HEK293 (cell line): ENCODE results near the gene STIM1.

Experiments used
- CTCF ChIA-PET: fragments of 350-600 bp; formaldehyde crosslinking; extraction: SDS; loops from one replicate; lab custom pipeline; 2021; ENCODE audit warnings: antibody characterized with exemption; lab: Yijun Ruan, JAX
- POLR2A ChIA-PET: fragments of 300-600 bp; formaldehyde crosslinking; extraction: SDS; loops from one replicate; lab custom pipeline; 2020; ENCODE audit warnings: antibody characterized with exemption, inconsistent platforms; lab: Yijun Ruan, JAX
- H3K27ac ChIP-seq: fragments of 200-500 bp; sonication (Bioruptor generic); 2 replicates; pipeline ENCODE4 v1.5.1; 2014; ENCODE audit warnings: low read depth, low read length, control low read depth, inconsistent platforms; ENCODE audit errors: extremely low read depth
- H3K36me3 ChIP-seq, 2 experiments: fragments of 200-500 bp in 1 of 2; sonication (Bioruptor generic) in 1 of 2; 1 replicate in 1 of 2; 2 replicates in 1 of 2; pipeline ENCODE4 v1.5.1; 2014 to 2017; ENCODE audit warnings: inconsistent platforms in 2 of 2, low read length in 2 of 2; ENCODE audit not compliant: control insufficient read depth in 2 of 2, insufficient read depth in 1 of 2
- H3K4me1 ChIP-seq: fragments of 200-500 bp; sonication (Bioruptor generic); 2 replicates; pipeline ENCODE4 v1.5.1; 2014; ENCODE audit warnings: mild to moderate bottlenecking, low read length, inconsistent platforms; ENCODE audit not compliant: control insufficient read depth, insufficient read depth
- H3K4me3 ChIP-seq: 2 replicates; pipeline ENCODE4 v1.5.1; 2011; ENCODE audit warnings: low read depth, mild to moderate bottlenecking, control low read depth, low read length, moderate library complexity
- H3K9me3 ChIP-seq: fragments of 200-500 bp; sonication (Bioruptor generic); 2 replicates; pipeline ENCODE4 v1.5.1; 2014; ENCODE audit warnings: low read depth, low read length, inconsistent platforms; ENCODE audit not compliant: control insufficient read depth, insufficient read depth
- PRDM1 ChIP-seq: fragments of 450-650 bp; formaldehyde crosslinking; IDR thresholded peaks from 2 replicates; pipeline ENCODE4; 2016; ENCODE audit warnings: missing biosample characterization, missing genetic modification characterization
- SP2 ChIP-seq: fragments of 450-650 bp; formaldehyde crosslinking; IDR thresholded peaks from 2 replicates; pipeline ENCODE4 v1.5.1; 2016; ENCODE audit warnings: missing biosample characterization, missing genetic modification characterization
- WT1 ChIP-seq: fragments of 450-650 bp; formaldehyde crosslinking; IDR thresholded peaks from 2 replicates; pipeline ENCODE4 v1.5.1; 2016; ENCODE audit warnings: missing biosample characterization, missing genetic modification characterization
- ZBTB17 ChIP-seq: fragments of 450-650 bp; formaldehyde crosslinking; IDR thresholded peaks from 2 replicates; pipeline ENCODE4 v1.5.1; 2016; ENCODE audit warnings: missing biosample characterization, missing genetic modification characterization
- ZBTB7A ChIP-seq: fragments of 450-650 bp; formaldehyde crosslinking; IDR thresholded peaks from 2 replicates; pipeline ENCODE4 v1.5.1; 2016; ENCODE audit warnings: low read depth, missing biosample characterization, missing genetic modification characterization
- ZNF24 ChIP-seq: fragments of 450-650 bp; formaldehyde crosslinking; IDR thresholded peaks from 2 replicates; pipeline ENCODE4 v1.5.1; 2016; ENCODE audit warnings: missing biosample characterization, missing genetic modification characterization
- ZNF335 ChIP-seq: fragments of 450-650 bp; formaldehyde crosslinking; conservative IDR thresholded peaks from 2 replicates; pipeline ENCODE4 v1.5.1; 2016; ENCODE audit warnings: missing biosample characterization, missing genetic modification characterization
- ZNF404 ChIP-seq: fragments of 450-650 bp; formaldehyde crosslinking; IDR thresholded peaks from 2 replicates; pipeline ENCODE4 v1.5.1; 2017; ENCODE audit warnings: missing biosample characterization, missing genetic modification characterization
- ZNF623 ChIP-seq: fragments of 450-650 bp; formaldehyde crosslinking; IDR thresholded peaks from 2 replicates; pipeline ENCODE4 v1.5.1; 2016; ENCODE audit warnings: missing biosample characterization, missing genetic modification characterization
- ZNF792 ChIP-seq: fragments of 450-650 bp; formaldehyde crosslinking; IDR thresholded peaks from 2 replicates; pipeline ENCODE4 v1.5.1; 2016; ENCODE audit warnings: missing biosample characterization, missing genetic modification characterization
- ZNF843 ChIP-seq: fragments of 450-650 bp; formaldehyde crosslinking; IDR thresholded peaks from 2 replicates; pipeline ENCODE4 v1.5.1; 2016; ENCODE audit warnings: missing biosample characterization, missing genetic modification characterization
- ZSCAN23 ChIP-seq: fragments of 450-650 bp; formaldehyde crosslinking; IDR thresholded peaks from 2 replicates; pipeline ENCODE4 v1.5.1; 2016; ENCODE audit warnings: missing biosample characterization, missing genetic modification characterization
- TF ChIP-seq, protein P1 (sequence below): fragments of 450-650 bp; formaldehyde crosslinking; IDR thresholded peaks from 2 replicates; pipeline ENCODE4 v1.5.1; 2017; ENCODE audit warnings: missing biosample characterization, missing genetic modification characterization
- TF ChIP-seq, protein P2 (sequence below): fragments of 450-650 bp; formaldehyde crosslinking; IDR thresholded peaks from 2 replicates; pipeline ENCODE4 v1.5.1; 2016; ENCODE audit warnings: missing biosample characterization, missing genetic modification characterization

Gene STIM1

DNA sequence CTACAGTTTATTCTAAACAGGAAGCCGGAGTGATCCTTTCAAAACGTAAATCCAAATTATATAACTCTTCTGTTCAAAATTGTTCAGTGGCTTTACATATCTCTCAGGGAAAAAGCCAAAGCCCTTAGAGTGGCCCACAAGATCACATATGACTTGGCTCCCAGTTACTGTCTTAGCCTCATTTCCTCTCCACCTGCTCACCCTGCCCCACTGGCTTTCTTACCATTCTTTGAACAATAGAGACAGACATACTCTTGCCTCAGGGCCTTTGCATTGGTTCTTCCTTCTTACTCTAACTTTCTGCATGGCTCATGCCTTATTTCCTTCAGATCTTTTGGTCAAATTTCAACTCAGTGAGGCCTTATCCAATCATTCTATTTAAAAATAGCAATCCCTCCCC is 52.1 kb downstream of the STIM1 start:
- no peak overlapping the region for H3K27ac ChIP-seq
- no peak overlapping the region for H3K4me3 ChIP-seq
- POLR2A ChIA-PET, result no interaction called here
- H3K9me3 ChIP-seq, result no peaks in the 10 kb centered on the region
- CTCF ChIA-PET, result no interaction called here
- no peaks in the 10 kb centered on the region for H3K4me1 ChIP-seq
- no peaks in the 10 kb centered on the region for H3K36me3 ChIP-seq
- TF ChIP-seq ZNF623 (tag by site-specific recombination), result 0 out of 2 replicates have a peak, but pooled peaks have one; percentile 25
- TF ChIP-seq ZNF792 (tag by site-specific recombination), result no peak

DNA sequence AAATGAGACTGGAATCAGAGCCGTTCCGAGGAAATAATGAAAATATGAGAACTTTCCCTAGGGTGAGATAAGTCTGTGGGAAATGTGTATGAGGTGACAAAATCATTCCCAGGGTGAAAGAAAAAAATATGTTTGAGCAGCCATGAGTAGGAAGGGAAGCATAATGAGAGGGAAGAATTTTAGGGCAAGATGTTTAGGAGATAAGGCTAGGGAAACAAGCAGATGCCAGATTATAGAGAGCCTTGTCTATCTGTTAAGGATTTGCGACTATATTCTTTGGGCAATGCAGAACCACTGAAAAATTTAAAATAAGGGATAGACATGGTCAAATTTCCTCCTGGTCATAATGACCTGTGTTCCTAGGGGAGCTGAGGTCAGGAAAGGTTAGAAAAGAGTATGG is 54.4 kb downstream of the STIM1 start:
- ChIA-PET POLR2A (no interaction called here), CTCF (interaction anchor here (0.6 to 0.9 kb wide), 2 partner anchors 61 to 151 kb away, joined by 3 to 4 read pairs; no protein-coding TSS in a partner anchor)
- H3K4me3 ChIP-seq, result no peak overlapping the region
- H3K36me3 ChIP-seq, result no peaks in the 10 kb centered on the region
- no peak overlapping the region for H3K27ac ChIP-seq
- no peaks in the 10 kb centered on the region for H3K9me3 ChIP-seq
- TF ChIP-seq ZBTB17 (tag by site-specific recombination) (peak; percentile 90), ZNF843 (tag by site-specific recombination) (no peak)
- no peaks in the 10 kb centered on the region for H3K4me1 ChIP-seq

DNA sequence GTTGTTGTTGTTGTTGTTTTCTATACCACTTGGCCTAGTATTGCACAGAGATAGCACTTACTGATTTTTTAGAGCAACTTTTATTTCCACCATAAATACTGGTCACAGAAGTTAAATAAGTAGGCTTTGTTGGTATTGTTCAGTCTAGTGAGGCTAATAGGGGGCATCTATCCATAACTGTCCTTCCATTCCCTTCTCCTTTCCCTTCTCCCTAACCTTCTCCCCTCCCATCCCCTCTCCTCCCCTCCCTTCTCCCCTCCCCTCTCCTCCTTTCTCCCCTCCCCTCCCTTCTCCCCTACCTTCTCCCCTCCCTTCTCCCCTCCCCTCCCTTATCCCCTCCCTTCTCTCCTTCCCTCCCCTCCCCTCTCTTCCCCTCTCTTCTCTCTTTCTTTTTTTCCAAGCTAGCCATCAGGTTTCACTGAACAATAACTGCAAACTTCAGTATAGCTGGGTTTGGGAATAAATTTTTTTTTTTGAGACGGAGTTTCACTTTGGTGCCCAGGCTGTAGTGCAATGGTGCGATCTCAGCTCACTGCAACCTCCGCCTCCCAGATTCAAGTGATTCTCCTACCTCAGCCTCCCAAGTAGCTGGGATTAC is 56.5 kb downstream of the STIM1 start:
- Histone ChIP-seq H3K4me3 (no peak overlapping the region), H3K4me1 (no peaks in the 10 kb centered on the region), H3K36me3 (no peaks in the 10 kb centered on the region), H3K27ac (no peak overlapping the region), H3K9me3 (no peaks in the 10 kb centered on the region)
- ChIA-PET CTCF (interaction anchor here (0.7 kb wide), 1 partner anchor 55 kb away, joined by 3 read pairs; no protein-coding TSS in a partner anchor), POLR2A (no interaction called here)
- TF ChIP-seq WT1 (tag by site-specific recombination), result peak; percentile 27; the same call in 1 of the 2 replicates
- TF ChIP-seq SP2 (tag by site-specific recombination), result no peak
- TF ChIP-seq, protein P1, sequence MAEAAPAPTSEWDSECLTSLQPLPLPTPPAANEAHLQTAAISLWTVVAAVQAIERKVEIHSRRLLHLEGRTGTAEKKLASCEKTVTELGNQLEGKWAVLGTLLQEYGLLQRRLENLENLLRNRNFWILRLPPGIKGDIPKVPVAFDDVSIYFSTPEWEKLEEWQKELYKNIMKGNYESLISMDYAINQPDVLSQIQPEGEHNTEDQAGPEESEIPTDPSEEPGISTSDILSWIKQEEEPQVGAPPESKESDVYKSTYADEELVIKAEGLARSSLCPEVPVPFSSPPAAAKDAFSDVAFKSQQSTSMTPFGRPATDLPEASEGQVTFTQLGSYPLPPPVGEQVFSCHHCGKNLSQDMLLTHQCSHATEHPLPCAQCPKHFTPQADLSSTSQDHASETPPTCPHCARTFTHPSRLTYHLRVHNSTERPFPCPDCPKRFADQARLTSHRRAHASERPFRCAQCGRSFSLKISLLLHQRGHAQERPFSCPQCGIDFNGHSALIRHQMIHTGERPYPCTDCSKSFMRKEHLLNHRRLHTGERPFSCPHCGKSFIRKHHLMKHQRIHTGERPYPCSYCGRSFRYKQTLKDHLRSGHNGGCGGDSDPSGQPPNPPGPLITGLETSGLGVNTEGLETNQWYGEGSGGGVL, result 0 out of 2 replicates have a peak, but pooled peaks have one; percentile 25

DNA sequence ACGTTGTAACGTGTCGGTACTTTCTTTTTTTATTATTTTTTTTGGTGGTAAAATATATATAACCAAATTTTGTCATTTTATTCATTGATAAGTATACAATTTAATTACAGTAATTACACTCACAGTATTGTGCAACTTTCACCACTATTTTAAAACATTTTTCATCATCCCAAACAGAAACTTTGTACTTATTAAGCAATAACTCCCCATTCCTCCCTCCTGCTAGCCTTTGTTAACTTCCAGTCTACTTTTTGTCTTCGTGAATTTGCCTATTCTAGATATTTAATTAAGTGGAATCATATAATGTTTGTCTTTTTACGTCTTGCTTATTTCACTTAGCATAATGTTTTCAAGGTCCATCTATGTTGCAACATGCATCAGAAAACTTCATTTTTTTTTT is 58.5 kb downstream of the STIM1 start:
- POLR2A ChIA-PET, result no interaction called here
- CTCF ChIA-PET, result interaction anchor here (1.1 to 2.3 kb wide), 2 partner anchors 12 to 159 kb away, joined by 3 to 8 read pairs; no protein-coding TSS in a partner anchor
- Histone ChIP-seq H3K36me3 (no peaks in the 10 kb centered on the region), H3K4me1 (no peaks in the 10 kb centered on the region), H3K27ac (no peak overlapping the region), H3K9me3 (no peaks in the 10 kb centered on the region), H3K4me3 (no peak overlapping the region)
- TF ChIP-seq PRDM1 (tag by site-specific recombination), result no peak
- no peak for TF ChIP-seq ZNF24
- no peak for TF ChIP-seq ZBTB7A (tag by site-specific recombination)
- TF ChIP-seq, protein P2, sequence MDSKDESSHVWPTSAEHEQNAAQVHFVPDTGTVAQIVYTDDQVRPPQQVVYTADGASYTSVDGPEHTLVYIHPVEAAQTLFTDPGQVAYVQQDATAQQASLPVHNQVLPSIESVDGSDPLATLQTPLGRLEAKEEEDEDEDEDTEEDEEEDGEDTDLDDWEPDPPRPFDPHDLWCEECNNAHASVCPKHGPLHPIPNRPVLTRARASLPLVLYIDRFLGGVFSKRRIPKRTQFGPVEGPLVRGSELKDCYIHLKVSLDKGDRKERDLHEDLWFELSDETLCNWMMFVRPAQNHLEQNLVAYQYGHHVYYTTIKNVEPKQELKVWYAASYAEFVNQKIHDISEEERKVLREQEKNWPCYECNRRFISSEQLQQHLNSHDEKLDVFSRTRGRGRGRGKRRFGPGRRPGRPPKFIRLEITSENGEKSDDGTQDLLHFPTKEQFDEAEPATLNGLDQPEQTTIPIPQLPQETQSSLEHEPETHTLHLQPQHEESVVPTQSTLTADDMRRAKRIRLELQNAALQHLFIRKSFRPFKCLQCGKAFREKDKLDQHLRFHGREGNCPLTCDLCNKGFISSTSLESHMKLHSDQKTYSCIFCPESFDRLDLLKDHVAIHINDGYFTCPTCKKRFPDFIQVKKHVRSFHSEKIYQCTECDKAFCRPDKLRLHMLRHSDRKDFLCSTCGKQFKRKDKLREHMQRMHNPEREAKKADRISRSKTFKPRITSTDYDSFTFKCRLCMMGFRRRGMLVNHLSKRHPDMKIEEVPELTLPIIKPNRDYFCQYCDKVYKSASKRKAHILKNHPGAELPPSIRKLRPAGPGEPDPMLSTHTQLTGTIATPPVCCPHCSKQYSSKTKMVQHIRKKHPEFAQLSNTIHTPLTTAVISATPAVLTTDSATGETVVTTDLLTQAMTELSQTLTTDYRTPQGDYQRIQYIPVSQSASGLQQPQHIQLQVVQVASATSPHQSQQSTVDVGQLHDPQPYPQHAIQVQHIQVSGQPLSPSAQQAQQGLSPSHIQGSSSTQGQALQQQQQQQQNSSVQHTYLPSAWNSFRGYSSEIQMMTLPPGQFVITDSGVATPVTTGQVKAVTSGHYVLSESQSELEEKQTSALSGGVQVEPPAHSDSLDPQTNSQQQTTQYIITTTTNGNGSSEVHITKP (tag by site-specific recombination), result no peak
- TF ChIP-seq ZNF404 (tag by site-specific recombination), result no peak
- no peak for TF ChIP-seq ZNF335
- no peak for TF ChIP-seq ZSCAN23 (tag by site-specific recombination)
